Inflammatory macrophage (primary cell): ENCODE results near the gene IL6.
"Not testable (repeated sequence)": the region's sequence is repeated elsewhere in the genome, so short reads cannot be mapped to it uniquely, and the experiment has no call there.

Source experiments
- DNase-seq, 2 donors: peaks; one replicate each; pipeline ENCODE4 v3.0.0-alpha.2; 2020 to 2022
- total RNA-seq, 18 experiments: gene quantifications; one replicate each; lab custom pipeline; 2026; ENCODE audit warnings: mixed read lengths in 6 of 18, inconsistent platforms in 2 of 18; lab: John Stamatoyannopoulos, UW

IL6 gene
- total RNA-seq = 0.06 to 10,960 (median 19.1) reads per million in 18 experiments

GRCh38 chr7:22726907-22727713, at the start of gene IL6:
Gene IL6, plus strand, starts transcription at chr7:22727200. Its CDS starts 63 bp downstream, at chr7:22727263.
- peak; percentile 25 to 72 for DNase-seq

- DNase-seq = not testable (repeated sequence)
Measured at GRCh38 chr7:22677263-22677662, 49.7 kb upstream of the IL6 start.

- DNase-seq = peak; percentile 13 to 82
Measured at GRCh38 chr7:22677680-22678079, 49.3 kb upstream of the IL6 start.

GRCh38 chr7:22680482-22680911, 46.5 kb upstream of the IL6 start:
- DNase-seq = no peak

GRCh38 chr7:22681312-22681711, 45.7 kb upstream of the IL6 start:
- no peak for DNase-seq

GRCh38 chr7:22681852-22682657, 44.9 kb upstream of the IL6 start:
- no peak for DNase-seq

GRCh38 chr7:22683379-22683778, 43.6 kb upstream of the IL6 start:
- DNase-seq = no peak

- DNase-seq = peak; percentile 51 to 81
Measured at GRCh38 chr7:22686620-22687019, 40.4 kb upstream of the IL6 start.

- no peak for DNase-seq
Measured at GRCh38 chr7:22688084-22688483, 38.9 kb upstream of the IL6 start.

GRCh38 chr7:22688934-22689333, 38.1 kb upstream of the IL6 start:
- not testable (repeated sequence) for DNase-seq

GRCh38 chr7:22694597-22695207, 32.3 kb upstream of the IL6 start:
- peak; percentile 16 to 25 for DNase-seq

GRCh38 chr7:22695476-22696132, 31.4 kb upstream of the IL6 start:
- no peak for DNase-seq

- DNase-seq = peak in 1 of 2 donors; percentile 30
Measured at GRCh38 chr7:22696541-22697228, 30.3 kb upstream of the IL6 start.

GRCh38 chr7:22697322-22697859, 29.6 kb upstream of the IL6 start:
- no peak for DNase-seq

GRCh38 chr7:22697876-22698606, 29.0 kb upstream of the IL6 start:
- DNase-seq = peak; percentile 71 to 78

- peak; percentile 24 to 30 for DNase-seq
Measured at GRCh38 chr7:22698767-22699166, 28.2 kb upstream of the IL6 start.

GRCh38 chr7:22700559-22701002, 26.4 kb upstream of the IL6 start:
- DNase-seq = peak; percentile 34 to 48

- no peak for DNase-seq
Measured at GRCh38 chr7:22702516-22702915, 24.5 kb upstream of the IL6 start.

GRCh38 chr7:22703107-22703855, 23.7 kb upstream of the IL6 start:
- DNase-seq = not testable (repeated sequence)
